HCT116 (cell line): Measurements from ENCODE around the gene NCLN.

ENCODE experiments used
- EZH2 ChIP-seq: fragments of 200-600 bp; sonication (generic); IDR thresholded peaks from 2 replicates; pipeline ENCODE4 v1.6.1; 2017; ENCODE audit warnings: antibody characterized with exemption, mixed run types
- POLR2AphosphoS5 ChIP-seq: IDR thresholded peaks from 2 replicates; pipeline ENCODE4 v1.6.1; 2011; ENCODE audit warnings: mild to moderate bottlenecking, low read depth, low read length, moderate library complexity
- SRF ChIP-seq: IDR thresholded peaks from 2 replicates; pipeline ENCODE4 v1.6.1; 2012; ENCODE audit warnings: low read depth
- TF ChIP-seq, protein P1 (sequence below), 3 experiments: fragments of 200-600 bp in 1 of 3; sonication (generic) in 1 of 3; IDR thresholded peaks in 2 of 3; conservative IDR thresholded peaks in 1 of 3; 2 replicates each; pipeline ENCODE4 v1.5.1; 2012 to 2017; ENCODE audit warnings: low read depth in 2 of 3, low read length in 2 of 3, antibody characterized with exemption in 1 of 3, borderline replicate concordance in 1 of 3, control low read depth in 1 of 3, mild to moderate bottlenecking in 1 of 3, mixed read lengths in 1 of 3, mixed run types in 1 of 3, moderate library complexity in 1 of 3; ENCODE audit not compliant: insufficient read depth in 1 of 3

DNA sequence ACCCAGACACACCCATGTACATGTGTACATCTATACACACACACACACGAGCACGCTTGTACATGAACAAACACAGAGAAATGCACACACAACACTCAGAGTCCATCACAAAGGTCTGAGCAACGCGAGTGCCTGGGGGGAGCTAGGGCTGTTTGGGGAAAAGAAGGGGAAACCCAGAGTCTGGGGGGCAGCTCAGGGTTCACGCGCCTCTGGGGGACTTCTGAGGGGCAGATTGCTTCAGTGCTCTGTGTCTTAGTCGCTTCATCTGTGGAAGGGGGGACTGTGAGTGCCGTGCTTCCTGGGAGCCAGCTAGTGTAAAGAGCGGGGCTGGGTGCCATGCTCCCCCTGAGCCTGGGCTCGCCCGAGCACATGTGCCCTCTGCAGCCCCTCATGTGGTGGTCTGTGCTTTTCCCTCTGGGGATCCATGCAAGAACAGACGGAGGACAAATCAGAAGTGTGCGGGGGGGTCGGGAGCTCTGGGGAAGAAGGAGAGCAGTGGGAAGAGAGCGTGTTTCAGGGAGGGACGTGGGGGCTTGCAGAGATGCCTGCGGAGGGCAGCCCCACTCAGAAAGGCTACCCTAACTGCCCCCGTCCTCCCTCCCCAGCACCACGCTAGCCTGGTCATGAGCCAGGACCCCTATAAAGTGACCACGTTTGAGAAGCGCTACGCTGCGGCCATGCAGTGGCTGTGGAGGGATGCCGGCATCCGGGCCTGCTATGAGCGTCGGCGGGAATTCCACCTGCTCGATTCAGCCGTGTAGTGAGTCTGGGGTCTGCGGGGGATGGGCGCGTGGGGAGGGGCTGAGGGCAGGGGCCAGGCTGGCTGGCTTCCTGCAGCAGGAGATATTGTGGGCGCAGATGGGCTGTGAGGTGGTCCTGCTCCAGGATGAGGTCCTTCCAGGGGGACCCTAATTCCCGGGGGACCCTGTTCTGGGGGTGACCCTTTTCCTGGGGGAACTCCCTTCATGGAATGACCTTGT lies 35.9 kb upstream of the NCLN start:
- TF ChIP-seq, protein P1, sequence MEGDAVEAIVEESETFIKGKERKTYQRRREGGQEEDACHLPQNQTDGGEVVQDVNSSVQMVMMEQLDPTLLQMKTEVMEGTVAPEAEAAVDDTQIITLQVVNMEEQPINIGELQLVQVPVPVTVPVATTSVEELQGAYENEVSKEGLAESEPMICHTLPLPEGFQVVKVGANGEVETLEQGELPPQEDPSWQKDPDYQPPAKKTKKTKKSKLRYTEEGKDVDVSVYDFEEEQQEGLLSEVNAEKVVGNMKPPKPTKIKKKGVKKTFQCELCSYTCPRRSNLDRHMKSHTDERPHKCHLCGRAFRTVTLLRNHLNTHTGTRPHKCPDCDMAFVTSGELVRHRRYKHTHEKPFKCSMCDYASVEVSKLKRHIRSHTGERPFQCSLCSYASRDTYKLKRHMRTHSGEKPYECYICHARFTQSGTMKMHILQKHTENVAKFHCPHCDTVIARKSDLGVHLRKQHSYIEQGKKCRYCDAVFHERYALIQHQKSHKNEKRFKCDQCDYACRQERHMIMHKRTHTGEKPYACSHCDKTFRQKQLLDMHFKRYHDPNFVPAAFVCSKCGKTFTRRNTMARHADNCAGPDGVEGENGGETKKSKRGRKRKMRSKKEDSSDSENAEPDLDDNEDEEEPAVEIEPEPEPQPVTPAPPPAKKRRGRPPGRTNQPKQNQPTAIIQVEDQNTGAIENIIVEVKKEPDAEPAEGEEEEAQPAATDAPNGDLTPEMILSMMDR (IDR thresholded peaks at IDR 0.05 in 2 of 3, conservative IDR thresholded peaks at IDR 0.05 in 1 of 3; ENCODE audit: borderline replicate concordance in 1 of 3, insufficient read depth in 1 of 3, low read depth in 2 of 3, low read length in 2 of 3) = no peak
- TF ChIP-seq EZH2 (no peak), POLR2AphosphoS5 (no peak), SRF (no peak)
